Ishikawa (cell line): ENCODE results near the gene MORC2.

Experiments
- CEBPB ChIP-seq: IDR thresholded peaks from 2 replicates; pipeline ENCODE4 v1.6.1; 2012
- EP300 ChIP-seq: IDR thresholded peaks from 2 replicates; pipeline ENCODE4 v1.6.1; 2012; ENCODE audit warnings: borderline replicate concordance
- RAD21 ChIP-seq: IDR thresholded peaks from 2 replicates; pipeline ENCODE4 v1.6.1; 2012; ENCODE audit warnings: low read depth
- TCF12 ChIP-seq: IDR thresholded peaks from 2 replicates; pipeline ENCODE4 v1.6.1; 2012; ENCODE audit warnings: low read depth
- TEAD4 ChIP-seq: IDR thresholded peaks from 2 replicates; pipeline ENCODE4 v1.6.1; 2012
- ZBTB7A ChIP-seq: IDR thresholded peaks from 2 replicates; pipeline ENCODE4 v1.6.1; 2012; ENCODE audit warnings: low read depth
- TF ChIP-seq, protein P1 (sequence below): IDR thresholded peaks from 2 replicates; pipeline ENCODE4 v1.6.1; 2012
- TF ChIP-seq, protein P2 (sequence below): IDR thresholded peaks from 2 replicates; pipeline ENCODE4 v1.6.1; 2012

DNA sequence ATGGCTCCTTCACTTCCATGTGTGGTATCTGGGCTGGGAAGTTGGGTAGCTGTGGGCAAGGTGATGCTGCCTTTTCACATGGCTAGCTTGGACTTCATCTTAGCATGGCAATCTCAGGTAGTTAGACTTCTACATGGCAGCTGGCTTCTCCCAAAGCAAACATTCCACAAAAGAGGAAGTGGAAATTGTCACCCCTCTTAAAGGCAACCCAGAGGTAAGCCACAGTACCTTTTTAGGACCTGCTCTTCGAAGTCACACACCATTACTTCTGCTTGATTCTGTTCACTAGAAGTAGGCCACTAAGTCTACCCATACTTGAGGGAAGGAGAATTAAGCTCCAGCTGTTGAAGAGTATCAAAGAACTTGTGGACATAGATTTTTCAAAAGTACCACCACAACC is 26.4 kb upstream of the MORC2 start:
- TF ChIP-seq, protein P1, sequence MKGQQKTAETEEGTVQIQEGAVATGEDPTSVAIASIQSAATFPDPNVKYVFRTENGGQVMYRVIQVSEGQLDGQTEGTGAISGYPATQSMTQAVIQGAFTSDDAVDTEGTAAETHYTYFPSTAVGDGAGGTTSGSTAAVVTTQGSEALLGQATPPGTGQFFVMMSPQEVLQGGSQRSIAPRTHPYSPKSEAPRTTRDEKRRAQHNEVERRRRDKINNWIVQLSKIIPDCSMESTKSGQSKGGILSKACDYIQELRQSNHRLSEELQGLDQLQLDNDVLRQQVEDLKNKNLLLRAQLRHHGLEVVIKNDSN: no peak
- TF ChIP-seq EP300 (no peak), ZBTB7A (no peak), RAD21 (no peak), TCF12 (no peak), TEAD4 (no peak), CEBPB (no peak)
- TF ChIP-seq, protein P2, sequence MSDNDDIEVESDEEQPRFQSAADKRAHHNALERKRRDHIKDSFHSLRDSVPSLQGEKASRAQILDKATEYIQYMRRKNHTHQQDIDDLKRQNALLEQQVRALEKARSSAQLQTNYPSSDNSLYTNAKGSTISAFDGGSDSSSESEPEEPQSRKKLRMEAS: no peak
